Heart right ventricle (tissue), 16 donors: ENCODE data around the gene TOR3A. TPM values are rescaled to one million over a fixed set of nuclear protein-coding genes. Genes with fewer than 3 reads are reported as not detected.

ENCODE experiments used
- ATAC-seq, 8 donors: fragments of 200-7000 bp; cut with Tn5 transposase; one replicate each; pipeline ENCODE4 v1.9.1; 2020; ENCODE audit warnings: mild to moderate bottlenecking in 8 of 8, moderate library complexity in 8 of 8, moderate number of reproducible peaks in 1 of 8
- DNase-seq, 2 donors: peaks; one replicate each; pipeline ENCODE4 v3.0.0-alpha.2; 2020
- H3K27ac ChIP-seq, 10 donors: fragments of 200-600 bp; sonication (generic) in 2 of 10; one replicate each; pipeline versions ENCODE4 v1.5.0 to v1.8.0; 2020 to 2022; ENCODE audit warnings: mild to moderate bottlenecking in 3 of 10
- H3K27me3 ChIP-seq, 7 donors: fragments of 200-600 bp; one replicate each; pipeline ENCODE4 v1.8.0; 2021 to 2022; ENCODE audit warnings: mild to moderate bottlenecking in 2 of 7
- H3K36me3 ChIP-seq, 9 donors: fragments of 200-600 bp; sonication (generic) in 1 of 9; one replicate each; pipeline versions ENCODE4 v1.5.0 to v1.8.0; 2020 to 2022; ENCODE audit warnings: mild to moderate bottlenecking in 2 of 9
- H3K4me1 ChIP-seq, 9 donors: fragments of 200-600 bp; sonication (generic) in 1 of 9; one replicate each; pipeline versions ENCODE4 v1.5.0 to v1.8.0; 2020 to 2022; ENCODE audit warnings: mild to moderate bottlenecking in 4 of 9
- H3K4me3 ChIP-seq, 10 donors: fragments of 200-600 bp; sonication (generic) in 2 of 10; one replicate each; pipeline versions ENCODE4 v1.5.0 to v1.8.0; 2020 to 2022; ENCODE audit warnings: mild to moderate bottlenecking in 7 of 10, moderate library complexity in 2 of 10
- H3K9me3 ChIP-seq, 11 donors: fragments of 200-600 bp in 10 of 11; sonication (generic) in 2 of 11; one replicate each; pipeline versions ENCODE4 v1.5.0 to v1.8.0; 2013 to 2022; ENCODE audit warnings: mild to moderate bottlenecking in 2 of 11, control low read depth in 1 of 11, moderate library complexity in 1 of 11
- WGBS, 2 donors: extraction: QIAGEN DNeasy Blood & Tissue Kit; methylation state at CpG; one replicate each; pipeline ENCODE4 v1.1.7; 2013; ENCODE audit warnings: inconsistent platforms in 1 of 2; 5-methylcytosine and 5-hydroxymethylcytosine counted together
- intact Hi-C, 10 donors: fragments of 100-400 bp; cut with DNase I; formaldehyde crosslinking; loops; one replicate each; pipeline versions ENCODE4 v1.11.1 to v1.14.2; 2022
- polyA plus RNA-seq, 2 donors: library from polyadenylated mRNA; stranded (reverse); fragments of 200-250 nt; gene quantifications; one replicate each; pipeline ENCODE4 v1.2.3, GENCODE V29; 2013
- total RNA-seq, 10 donors: library from RNA; stranded (reverse); fragmentation: NEBNext Ultra II Directional in 3 of 10; extraction: Animal tissue kit (Norgen Biotek cat#: 25700) in 3 of 10; gene quantifications; one replicate each; pipeline versions ENCODE4 v1.2.1 to v1.2.4, GENCODE V29; 2021 to 2023
- TF ChIP-seq, protein P1 (sequence below), 9 donors: fragments of 200-600 bp; sonication (generic) in 2 of 9; IDR thresholded peaks; one replicate each; pipeline versions ENCODE4 v1.5.0 to v1.8.0; 2021 to 2022; ENCODE audit warnings: antibody characterized with exemption in 9 of 9, mild to moderate bottlenecking in 5 of 9, moderate library complexity in 1 of 9
- donor health status: Arrhythmogenic right ventricular cardiomyopathy.
- donor health status: ischemic (EF 13 %, LVEDD 7.1; RV severe dilation, severe dysfunction).
- donor health status: healthy with polysubstance abuse.
- donor health status: DM: no; HTN: yes; CAD: no.
- donor health status: DM: no; HTN: no; CAD: no.
- donor health status: ischemic (EF 25% LVEDD 6.9; RV normal size, moderate dysfunction).
- donor health status: ischemic (EF 25% LVEDD 5.7; RV mildly dilated, moderate dysfunction).
- donor health status: healthy.
- donor health status: DM: yes; HTN: yes; CAD: no.
- donor health status: Ischemic cardiomyopathy.
- donor health status: ischemic (EF 35%, LVEDD 5.7; RV mildly dilated, moderate dysfunction).
- donor health status: nonischemic (EF 11% LVEDD 7.7; RV severe dilation, severe dysfunction).
- donor health status: DM: yes; HTN: yes; CAD: no.
- donor health status: PGD.
- donor health status: ischemic (EF 29% LVEDD 5.4; RV normal size, mild dysfunction).
- donor health status: nonischemic (EF 23%, LVEDD 6.1; RV moderate dilation, normal function).

The TOR3A gene
- total and polyA plus RNA-seq, 12 donors, result 5.9 to 18.0 (median 10.9) TPM

- Histone ChIP-seq H3K27me3 (no peaks in the 10 kb centered on the region), H3K4me1 (peaks cover 0 to 28% (median 13%) of the 10 kb centered on the region in 9 donors), H3K27ac (no peak overlapping the region), H3K36me3 (peaks cover 0 to 19% (median 0%) of the 10 kb centered on the region in 9 donors), H3K4me3 (no peak overlapping the region), H3K9me3 (no peaks in the 10 kb centered on the region)
- no peak for DNase-seq
- TF ChIP-seq, protein P1, sequence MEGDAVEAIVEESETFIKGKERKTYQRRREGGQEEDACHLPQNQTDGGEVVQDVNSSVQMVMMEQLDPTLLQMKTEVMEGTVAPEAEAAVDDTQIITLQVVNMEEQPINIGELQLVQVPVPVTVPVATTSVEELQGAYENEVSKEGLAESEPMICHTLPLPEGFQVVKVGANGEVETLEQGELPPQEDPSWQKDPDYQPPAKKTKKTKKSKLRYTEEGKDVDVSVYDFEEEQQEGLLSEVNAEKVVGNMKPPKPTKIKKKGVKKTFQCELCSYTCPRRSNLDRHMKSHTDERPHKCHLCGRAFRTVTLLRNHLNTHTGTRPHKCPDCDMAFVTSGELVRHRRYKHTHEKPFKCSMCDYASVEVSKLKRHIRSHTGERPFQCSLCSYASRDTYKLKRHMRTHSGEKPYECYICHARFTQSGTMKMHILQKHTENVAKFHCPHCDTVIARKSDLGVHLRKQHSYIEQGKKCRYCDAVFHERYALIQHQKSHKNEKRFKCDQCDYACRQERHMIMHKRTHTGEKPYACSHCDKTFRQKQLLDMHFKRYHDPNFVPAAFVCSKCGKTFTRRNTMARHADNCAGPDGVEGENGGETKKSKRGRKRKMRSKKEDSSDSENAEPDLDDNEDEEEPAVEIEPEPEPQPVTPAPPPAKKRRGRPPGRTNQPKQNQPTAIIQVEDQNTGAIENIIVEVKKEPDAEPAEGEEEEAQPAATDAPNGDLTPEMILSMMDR (IDR thresholded peaks at IDR 0.05), result no peak
- peak in 2 of 8 donors; percentile 10 to 36 for ATAC-seq
- 96 to 98% methylated on average over 4 of the region's 4 CpGs for WGBS, 2 donors
- intact Hi-C loops, result no loop called here
These were observed 38.6 kb upstream of the TOR3A start for GRCh38 chr1:179043266-179043665.

DNA sequence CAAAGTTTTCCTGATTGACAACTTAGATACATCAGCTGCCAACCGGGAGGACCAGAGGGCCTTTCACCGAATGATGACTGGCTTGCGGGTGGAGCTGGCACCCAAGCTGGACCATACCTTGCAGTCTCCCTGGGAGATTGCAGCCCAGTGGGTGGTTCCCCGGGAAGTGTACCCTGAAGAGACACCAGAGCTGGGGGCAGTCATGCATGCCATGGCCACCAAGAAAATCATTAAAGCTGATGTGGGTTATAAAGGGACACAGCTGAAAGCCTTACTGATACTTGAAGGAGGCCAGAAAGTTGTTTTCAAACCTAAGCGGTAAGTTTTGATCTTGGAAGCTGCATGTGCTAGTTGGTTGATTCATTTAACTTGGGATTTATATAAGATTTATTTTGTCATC, 38.0 kb upstream of the TOR3A start:
- no peaks in the 10 kb centered on the region for H3K9me3 ChIP-seq
- DNase-seq (no peak), ATAC-seq (no peak)
- H3K4me3 ChIP-seq, result no peak overlapping the region
- no peaks in the 10 kb centered on the region for H3K27me3 ChIP-seq
- intact Hi-C loops, result no loop called here
- peaks cover 0 to 28% (median 9%) of the 10 kb centered on the region in 9 donors for H3K4me1 ChIP-seq
- TF ChIP-seq, protein P1 (IDR thresholded peaks at IDR 0.05), result no peak
- peaks cover 0 to 19% (median 0%) of the 10 kb centered on the region in 9 donors for H3K36me3 ChIP-seq
- WGBS, 2 donors, result 96 to 97% methylated on average over 5 of the region's 5 CpGs
- H3K27ac ChIP-seq, result no peak overlapping the region

DNA sequence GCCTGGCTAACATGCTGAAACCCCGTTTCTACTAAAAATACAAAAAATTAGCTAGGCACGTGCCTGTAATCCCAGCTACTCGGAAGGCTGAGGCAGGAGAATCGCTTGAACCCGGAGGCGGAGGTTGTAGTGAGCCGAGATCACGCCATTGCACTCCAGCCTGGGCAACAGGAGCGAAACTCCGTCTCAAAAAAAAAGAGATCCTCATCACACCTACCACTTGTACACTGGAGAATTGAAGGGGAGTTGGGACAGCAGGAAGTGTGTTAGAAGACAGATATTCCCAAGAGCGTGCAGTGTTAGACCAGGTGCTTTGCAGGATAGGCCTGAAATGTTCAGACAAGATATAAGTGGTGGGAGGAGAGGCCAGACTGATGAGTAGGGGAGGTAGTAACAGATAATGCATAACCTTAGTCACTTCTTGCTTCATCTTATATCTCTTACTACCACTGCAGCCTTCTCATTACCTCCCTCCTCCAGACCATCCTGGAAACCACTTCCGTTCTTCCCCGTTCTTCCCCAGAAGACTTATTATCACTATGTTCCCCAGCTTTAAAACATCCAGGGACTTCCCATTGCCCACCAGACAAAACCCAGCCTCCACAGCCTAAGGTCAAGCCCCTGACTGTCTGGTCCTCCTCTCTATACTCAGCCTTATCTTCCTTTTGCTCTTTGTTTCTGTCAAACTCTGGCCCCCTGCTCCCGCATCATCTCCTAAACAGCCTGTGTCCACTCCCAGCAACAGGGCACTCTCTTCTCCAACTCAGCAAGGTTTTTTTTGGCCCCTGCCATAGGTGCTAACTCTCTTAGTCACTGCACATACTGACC, 34.8 kb upstream of the TOR3A start:
- no peak overlapping the region for H3K4me3 ChIP-seq
- H3K27ac ChIP-seq, result peak overlapping the region in 1 of 10 donors; percentile 11
- DNase-seq, result no peak
- no peaks in the 10 kb centered on the region for H3K27me3 ChIP-seq
- H3K4me1 ChIP-seq, result peaks cover 0 to 21% (median 6%) of the 10 kb centered on the region in 9 donors
- TF ChIP-seq, protein P1 (IDR thresholded peaks at IDR 0.05), result no peak
- intact Hi-C loops, result no loop called here
- no peaks in the 10 kb centered on the region for H3K9me3 ChIP-seq
- H3K36me3 ChIP-seq, result peaks cover 0 to 34% (median 0%) of the 10 kb centered on the region in 9 donors
- ATAC-seq, result peak; percentile 23 to 80 (median 58)
- WGBS, 2 donors, result 90% methylated on average over 14 of the region's 14 CpGs

- Histone ChIP-seq H3K4me1 (peaks cover 0 to 21% (median 6%) of the 10 kb centered on the region in 9 donors), H3K36me3 (peaks cover 0 to 34% (median 0%) of the 10 kb centered on the region in 9 donors), H3K4me3 (no peak overlapping the region), H3K27ac (peak overlapping the region in 2 of 10 donors; percentile 11 to 22), H3K9me3 (no peaks in the 10 kb centered on the region), H3K27me3 (no peaks in the 10 kb centered on the region)
- intact Hi-C loops, result no loop called here
- ATAC-seq (peak in 3 of 8 donors; percentile 22 to 38 (median 28)), DNase-seq (no peak)
- TF ChIP-seq, protein P1 (IDR thresholded peaks at IDR 0.05), result no peak
These were observed 34.3 kb upstream of the TOR3A start for GRCh38 chr1:179047636-179047997.
